ENCODE measurements around the gene ZMIZ1.

- TF ChIP-seq CTCF (IDR thresholded peaks at IDR 0.05), result no peak
- TF ChIP-seq ZFX (IDR thresholded peaks at IDR 0.05; ENCODE audit: borderline replicate concordance), result no peak
These were observed 34.4 kb downstream of the ZMIZ1 start for GRCh38 chr10:79103129-79103528.
